Suprapubic skin (tissue), 4 donors: ENCODE data around the gene DMXL1. TPM values are rescaled to one million over a fixed set of nuclear protein-coding genes. Genes with fewer than 3 reads are reported as not detected.

Source experiments
- DNase-seq, 2 donors: peaks; one replicate each; pipeline ENCODE4 v3.0.0-alpha.2; 2019; ENCODE audit warnings: low spot score in 2 of 2
- H3K27ac ChIP-seq: fragments of 200-600 bp; sonication (generic); one replicate; pipeline ENCODE4 v1.5.1; 2019
- H3K27me3 ChIP-seq: fragments of 200-600 bp; sonication (generic); one replicate; pipeline ENCODE4 v1.5.1; 2019
- H3K36me3 ChIP-seq: fragments of 200-600 bp; sonication (generic); one replicate; pipeline ENCODE4 v1.5.1; 2019
- H3K4me1 ChIP-seq: fragments of 200-600 bp; sonication (generic); one replicate; pipeline ENCODE4 v1.5.1; 2019
- H3K4me3 ChIP-seq: fragments of 200-600 bp; sonication (generic); one replicate; pipeline ENCODE4 v1.5.1; 2019; ENCODE audit warnings: mild to moderate bottlenecking
- H3K9me3 ChIP-seq: fragments of 200-600 bp; sonication (generic); one replicate; pipeline ENCODE4 v1.5.1; 2019
- EP300 ChIP-seq: sonication (generic); formaldehyde crosslinking; IDR thresholded peaks from one replicate; pipeline ENCODE4 v1.6.1; 2017; ENCODE audit warnings: antibody characterized with exemption
- POLR2A ChIP-seq, 2 donors: fragments of 450-650 bp; IDR thresholded peaks; one replicate each; pipeline ENCODE4 v1.6.1; 2017; ENCODE audit warnings: antibody characterized with exemption in 2 of 2, mild to moderate bottlenecking in 2 of 2, moderate library complexity in 2 of 2
- POLR2AphosphoS5 ChIP-seq, 3 donors: sonication (generic); formaldehyde crosslinking; IDR thresholded peaks; one replicate each; pipeline ENCODE4 v1.6.1; 2017; ENCODE audit warnings: antibody characterized with exemption in 3 of 3
- WGBS: methylation state at CpG from one replicate; pipeline ENCODE4 v1.1.5; 2018; 5-methylcytosine and 5-hydroxymethylcytosine counted together
- total RNA-seq, 4 donors: library from RNA; depleted of rRNA; stranded (reverse); fragments of >200 nt; gene quantifications; one replicate each; pipeline ENCODE4 v1.1.0, GENCODE V29; 2016
- TF ChIP-seq, protein P1 (sequence below), 2 donors: fragments of 200-600 bp in 1 of 2; fragments of 450-650 bp in 1 of 2; sonication (generic) in 1 of 2; IDR thresholded peaks; one replicate each; pipeline ENCODE4 v1.5.1; 2016 to 2019; ENCODE audit warnings: antibody characterized with exemption in 2 of 2, mild to moderate bottlenecking in 1 of 2, moderate library complexity in 1 of 2

Gene DMXL1
- total RNA-seq, 4 donors from 2014 or later = 38.8 to 79.1 (median 47.9) TPM

DNA sequence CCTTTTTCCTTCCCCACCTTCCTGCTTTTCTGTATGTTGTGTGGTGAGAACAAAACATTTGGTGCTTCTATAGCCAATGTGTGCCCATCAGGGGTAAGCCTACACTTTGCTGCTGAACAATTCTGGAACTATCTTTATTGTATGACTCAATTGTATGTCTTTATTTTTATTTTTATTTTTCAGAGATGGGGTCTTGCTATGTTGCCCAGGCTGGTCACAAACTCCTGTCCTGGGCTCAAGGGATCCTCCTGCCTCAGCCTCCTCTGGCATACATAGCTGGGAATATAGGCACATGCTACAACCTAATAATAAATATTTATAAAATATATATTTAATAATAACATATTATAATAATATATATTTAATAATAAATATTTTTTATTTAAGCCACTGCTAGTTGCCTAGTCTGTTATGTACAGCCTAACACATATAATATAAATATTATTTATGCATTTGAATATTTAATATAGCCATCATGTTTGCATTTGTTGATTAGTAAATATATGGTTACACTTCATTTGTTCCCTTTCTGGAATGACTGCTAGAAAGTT lies 11.8 kb upstream of the DMXL1 start:
- Histone ChIP-seq H3K27ac (no peak overlapping the region), H3K36me3 (no peaks in the 10 kb centered on the region), H3K4me3 (no peak overlapping the region), H3K9me3 (no peaks in the 10 kb centered on the region), H3K27me3 (no peaks in the 10 kb centered on the region), H3K4me1 (peaks cover 2% of the 10 kb centered on the region)
- no peak for TF ChIP-seq EP300
- no peak for TF ChIP-seq POLR2A (IDR thresholded peaks at IDR 0.05)
- TF ChIP-seq, protein P1, sequence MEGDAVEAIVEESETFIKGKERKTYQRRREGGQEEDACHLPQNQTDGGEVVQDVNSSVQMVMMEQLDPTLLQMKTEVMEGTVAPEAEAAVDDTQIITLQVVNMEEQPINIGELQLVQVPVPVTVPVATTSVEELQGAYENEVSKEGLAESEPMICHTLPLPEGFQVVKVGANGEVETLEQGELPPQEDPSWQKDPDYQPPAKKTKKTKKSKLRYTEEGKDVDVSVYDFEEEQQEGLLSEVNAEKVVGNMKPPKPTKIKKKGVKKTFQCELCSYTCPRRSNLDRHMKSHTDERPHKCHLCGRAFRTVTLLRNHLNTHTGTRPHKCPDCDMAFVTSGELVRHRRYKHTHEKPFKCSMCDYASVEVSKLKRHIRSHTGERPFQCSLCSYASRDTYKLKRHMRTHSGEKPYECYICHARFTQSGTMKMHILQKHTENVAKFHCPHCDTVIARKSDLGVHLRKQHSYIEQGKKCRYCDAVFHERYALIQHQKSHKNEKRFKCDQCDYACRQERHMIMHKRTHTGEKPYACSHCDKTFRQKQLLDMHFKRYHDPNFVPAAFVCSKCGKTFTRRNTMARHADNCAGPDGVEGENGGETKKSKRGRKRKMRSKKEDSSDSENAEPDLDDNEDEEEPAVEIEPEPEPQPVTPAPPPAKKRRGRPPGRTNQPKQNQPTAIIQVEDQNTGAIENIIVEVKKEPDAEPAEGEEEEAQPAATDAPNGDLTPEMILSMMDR (IDR thresholded peaks at IDR 0.05) = no peak
- TF ChIP-seq POLR2AphosphoS5 (IDR thresholded peaks at IDR 0.05) = no peak
- DNase-seq = no peak

DNA sequence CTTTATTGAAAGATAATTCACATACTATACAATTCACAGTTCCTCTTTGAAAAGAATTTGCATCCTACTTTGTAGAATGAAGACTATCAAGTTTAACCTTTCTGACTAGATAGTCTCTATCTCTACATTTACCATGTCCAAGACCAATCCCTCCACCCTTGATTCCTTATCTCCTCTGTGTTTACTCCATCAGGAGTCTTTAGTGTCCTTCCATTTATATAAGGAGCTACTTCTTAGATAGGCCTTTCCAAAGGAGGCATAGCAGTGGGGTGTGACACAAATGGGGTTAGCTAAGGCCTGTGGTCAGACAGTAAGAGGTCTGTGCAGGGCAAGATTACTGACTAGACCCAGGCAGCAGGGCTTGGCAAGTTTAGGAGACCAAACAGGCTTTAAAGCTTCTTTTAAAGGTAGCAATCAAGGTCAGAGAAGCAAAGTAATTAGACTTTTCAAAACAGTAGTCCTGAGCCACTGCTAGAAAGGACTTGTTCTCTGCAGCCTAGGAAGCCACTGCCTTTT lies 11.1 kb upstream of the DMXL1 start:
- H3K27ac ChIP-seq = no peak overlapping the region
- no peak for DNase-seq
- H3K9me3 ChIP-seq = no peaks in the 10 kb centered on the region
- peaks cover 2% of the 10 kb centered on the region for H3K4me1 ChIP-seq
- H3K4me3 ChIP-seq = no peak overlapping the region
- no peaks in the 10 kb centered on the region for H3K36me3 ChIP-seq
- no peak for TF ChIP-seq POLR2AphosphoS5 (IDR thresholded peaks at IDR 0.05)
- no peak for TF ChIP-seq POLR2A (IDR thresholded peaks at IDR 0.05)
- TF ChIP-seq, protein P1 (IDR thresholded peaks at IDR 0.05) = no peak
- TF ChIP-seq EP300 = no peak
- no peaks in the 10 kb centered on the region for H3K27me3 ChIP-seq

DNA sequence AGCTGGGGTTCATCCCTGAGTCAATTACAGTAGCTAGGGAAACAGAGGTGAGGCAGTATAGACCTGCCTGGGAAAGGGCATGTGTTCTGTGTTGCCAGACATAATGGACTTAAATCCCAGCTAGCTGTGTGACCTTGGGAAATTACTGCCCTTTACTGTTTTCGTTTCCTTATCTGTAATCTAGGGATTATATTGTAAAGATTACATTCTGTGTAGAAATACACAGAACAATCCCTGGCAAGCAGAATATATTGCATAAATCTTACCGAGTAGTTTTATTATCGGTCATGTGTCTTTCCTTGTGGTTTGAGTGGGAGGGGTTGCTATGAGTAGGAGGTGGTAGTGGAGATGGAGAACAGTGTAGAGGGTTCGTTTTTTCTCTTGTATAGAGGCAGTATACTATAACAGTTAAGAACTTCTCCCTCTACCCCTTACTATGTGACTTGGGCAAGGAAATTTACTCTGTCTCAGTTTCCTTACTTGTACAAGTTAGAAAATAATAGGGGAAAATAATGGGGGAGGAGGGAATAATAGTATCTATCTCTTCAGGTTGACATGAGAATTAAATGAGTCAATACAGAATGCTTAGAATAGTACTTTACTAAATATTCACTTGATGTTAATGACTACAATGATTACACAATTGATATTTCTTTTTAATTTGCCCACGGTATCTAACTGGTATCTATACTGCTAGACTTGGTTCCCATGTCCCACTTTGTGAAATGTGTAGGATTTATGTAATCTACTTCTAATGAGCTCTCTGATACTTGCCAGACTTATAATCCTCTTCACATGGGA lies 7.1 kb upstream of the DMXL1 start:
- H3K4me3 ChIP-seq = no peak overlapping the region
- DNase-seq = no peak
- H3K36me3 ChIP-seq = no peaks in the 10 kb centered on the region
- no peaks in the 10 kb centered on the region for H3K9me3 ChIP-seq
- no peak overlapping the region for H3K27ac ChIP-seq
- peaks cover 2% of the 10 kb centered on the region for H3K4me1 ChIP-seq
- WGBS = 41% methylated on average over 5 of the region's 5 CpGs
- TF ChIP-seq POLR2AphosphoS5 (IDR thresholded peaks at IDR 0.05) (no peak), EP300 (no peak), POLR2A (IDR thresholded peaks at IDR 0.05) (no peak)
- TF ChIP-seq, protein P1 (IDR thresholded peaks at IDR 0.05) = no peak
- no peaks in the 10 kb centered on the region for H3K27me3 ChIP-seq

DNA sequence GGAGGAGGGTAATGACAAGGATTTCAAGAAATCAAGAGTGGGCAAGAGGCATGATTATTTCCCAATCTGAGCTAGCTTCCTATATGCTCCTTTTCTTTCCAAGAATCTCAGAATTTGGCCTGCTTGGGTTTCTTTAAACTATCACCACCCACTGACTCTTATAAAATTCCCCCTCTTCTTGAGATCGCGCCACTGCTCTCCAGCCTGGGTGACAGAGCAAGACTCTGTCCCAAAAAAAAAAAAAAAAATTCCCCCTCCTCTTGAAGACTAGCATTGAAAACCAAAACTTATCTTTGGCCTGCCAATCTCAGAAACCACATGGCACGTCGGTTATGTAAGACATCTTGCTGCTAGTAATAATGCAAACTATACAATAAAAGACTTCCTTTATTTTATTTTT lies 3.4 kb upstream of the DMXL1 start:
- TF ChIP-seq POLR2AphosphoS5 (IDR thresholded peaks at IDR 0.05) (no peak), POLR2A (IDR thresholded peaks at IDR 0.05) (no peak), EP300 (no peak)
- TF ChIP-seq, protein P1 (IDR thresholded peaks at IDR 0.05) = no peak
- H3K4me1 ChIP-seq = peaks cover 16% of the 10 kb centered on the region
- 95% methylated on average over 4 of the region's 4 CpGs for WGBS
- H3K4me3 ChIP-seq = no peak overlapping the region
- no peak overlapping the region for H3K27ac ChIP-seq
- no peak for DNase-seq
- H3K9me3 ChIP-seq = no peaks in the 10 kb centered on the region
- no peaks in the 10 kb centered on the region for H3K27me3 ChIP-seq
- H3K36me3 ChIP-seq = no peaks in the 10 kb centered on the region

DNA sequence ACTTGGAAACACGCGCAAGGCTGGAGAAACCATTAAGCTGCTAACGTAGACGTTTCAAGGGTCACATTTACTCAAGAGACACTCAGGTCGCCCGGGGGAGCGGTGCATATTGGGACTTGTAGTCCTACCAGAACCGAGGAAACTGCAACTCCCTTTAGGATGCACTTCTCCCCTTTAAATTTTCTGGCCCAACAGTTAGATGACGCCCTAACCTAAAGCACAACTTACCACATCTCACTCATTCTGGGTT lies 384 bp upstream of the DMXL1 start:
- WGBS = 0% methylated on average over 9 of the region's 9 CpGs

More for the DNA sequence above, 384 bp upstream of the DMXL1 start:
- Histone ChIP-seq H3K4me3 (peak overlapping the region; percentile 60), H3K27me3 (no peaks in the 10 kb centered on the region), H3K27ac (peak overlapping the region; percentile 92), H3K36me3 (no peaks in the 10 kb centered on the region), H3K9me3 (no peaks in the 10 kb centered on the region), H3K4me1 (peaks cover 37% of the 10 kb centered on the region)
- TF ChIP-seq POLR2AphosphoS5 (IDR thresholded peaks at IDR 0.05) (peak in 1 of 3 donors; percentile 7), POLR2A (IDR thresholded peaks at IDR 0.05) (no peak)
- peak in 1 of 2 donors; percentile 95 for DNase-seq
